ENCODE measurements around the gene ROBO1.

Gene ROBO1

GRCh38 chr3:78621061-78621716, 1146.6 kb downstream of the ROBO1 start:
- H3K4me2 ChIP-seq (ENCODE audit: low read depth, low read length, poor library complexity, severe bottlenecking): no peak overlapping the region
- no peaks in the 10 kb centered on the region for H3K79me2 ChIP-seq (ENCODE audit: insufficient read depth, low read length)
- no peaks in the 10 kb centered on the region for H3F3A ChIP-seq (ENCODE audit: insufficient read depth)
- no peak overlapping the region for H3K9ac ChIP-seq (ENCODE audit: low read length)
- no peak overlapping the region for H3K27ac ChIP-seq (ENCODE audit: low read depth, low read length)
- H3K9me3 ChIP-seq (ENCODE audit: insufficient read depth, low read length): no peaks in the 10 kb centered on the region
- H2AFZ ChIP-seq (ENCODE audit: low read depth, low read length, severe bottlenecking): no peak overlapping the region
- no peaks in the 10 kb centered on the region; the same call in 1 of the 2 replicates for H3K36me3 ChIP-seq (ENCODE audit: low read length)
- TF ChIP-seq, protein P1, sequence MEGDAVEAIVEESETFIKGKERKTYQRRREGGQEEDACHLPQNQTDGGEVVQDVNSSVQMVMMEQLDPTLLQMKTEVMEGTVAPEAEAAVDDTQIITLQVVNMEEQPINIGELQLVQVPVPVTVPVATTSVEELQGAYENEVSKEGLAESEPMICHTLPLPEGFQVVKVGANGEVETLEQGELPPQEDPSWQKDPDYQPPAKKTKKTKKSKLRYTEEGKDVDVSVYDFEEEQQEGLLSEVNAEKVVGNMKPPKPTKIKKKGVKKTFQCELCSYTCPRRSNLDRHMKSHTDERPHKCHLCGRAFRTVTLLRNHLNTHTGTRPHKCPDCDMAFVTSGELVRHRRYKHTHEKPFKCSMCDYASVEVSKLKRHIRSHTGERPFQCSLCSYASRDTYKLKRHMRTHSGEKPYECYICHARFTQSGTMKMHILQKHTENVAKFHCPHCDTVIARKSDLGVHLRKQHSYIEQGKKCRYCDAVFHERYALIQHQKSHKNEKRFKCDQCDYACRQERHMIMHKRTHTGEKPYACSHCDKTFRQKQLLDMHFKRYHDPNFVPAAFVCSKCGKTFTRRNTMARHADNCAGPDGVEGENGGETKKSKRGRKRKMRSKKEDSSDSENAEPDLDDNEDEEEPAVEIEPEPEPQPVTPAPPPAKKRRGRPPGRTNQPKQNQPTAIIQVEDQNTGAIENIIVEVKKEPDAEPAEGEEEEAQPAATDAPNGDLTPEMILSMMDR (IDR thresholded peaks at IDR 0.05; ENCODE audit: insufficient read depth, low read length, poor library complexity, severe bottlenecking): no peak
- no peak for TF ChIP-seq EZH2phosphoT487 (conservative IDR thresholded peaks at IDR 0.05; ENCODE audit: low read length)
- H3K4me3 ChIP-seq (ENCODE audit: insufficient read depth, low read length, poor library complexity, severe bottlenecking): no peak overlapping the region
- H4K20me1 ChIP-seq (ENCODE audit: low read depth, low read length): no peaks in the 10 kb centered on the region
- H3K9me2 ChIP-seq (replicated peaks; ENCODE audit: insufficient read depth, low read length): no peaks in the 10 kb centered on the region
- H3K27me3 ChIP-seq (ENCODE audit: low read length): no peaks in the 10 kb centered on the region

GRCh38 chr3:78614486-78614885, 1153.3 kb downstream of the ROBO1 start:
- Histone ChIP-seq H4K20me1 (ENCODE audit: low read depth, low read length) (no peaks in the 10 kb centered on the region), H3K27me3 (ENCODE audit: low read length) (no peaks in the 10 kb centered on the region), H3F3A (ENCODE audit: insufficient read depth) (no peaks in the 10 kb centered on the region), H2AFZ (ENCODE audit: low read depth, low read length, severe bottlenecking) (no peak overlapping the region), H3K79me2 (ENCODE audit: insufficient read depth, low read length) (no peaks in the 10 kb centered on the region), H3K9ac (ENCODE audit: low read length) (no peak overlapping the region), H3K27ac (ENCODE audit: low read depth, low read length) (no peak overlapping the region), H3K4me2 (ENCODE audit: low read depth, low read length, poor library complexity, severe bottlenecking) (no peak overlapping the region), H3K9me2 (replicated peaks; ENCODE audit: insufficient read depth, low read length) (no peaks in the 10 kb centered on the region), H3K36me3 (ENCODE audit: low read length) (no peaks in the 10 kb centered on the region; the same call in 1 of the 2 replicates), H3K9me3 (ENCODE audit: insufficient read depth, low read length) (no peaks in the 10 kb centered on the region), H3K4me3 (ENCODE audit: insufficient read depth, low read length, poor library complexity, severe bottlenecking) (no peak overlapping the region)
- TF ChIP-seq, protein P1 (IDR thresholded peaks at IDR 0.05; ENCODE audit: insufficient read depth, low read length, poor library complexity, severe bottlenecking): no peak
- TF ChIP-seq EZH2phosphoT487 (conservative IDR thresholded peaks at IDR 0.05; ENCODE audit: low read length): no peak

DNA sequence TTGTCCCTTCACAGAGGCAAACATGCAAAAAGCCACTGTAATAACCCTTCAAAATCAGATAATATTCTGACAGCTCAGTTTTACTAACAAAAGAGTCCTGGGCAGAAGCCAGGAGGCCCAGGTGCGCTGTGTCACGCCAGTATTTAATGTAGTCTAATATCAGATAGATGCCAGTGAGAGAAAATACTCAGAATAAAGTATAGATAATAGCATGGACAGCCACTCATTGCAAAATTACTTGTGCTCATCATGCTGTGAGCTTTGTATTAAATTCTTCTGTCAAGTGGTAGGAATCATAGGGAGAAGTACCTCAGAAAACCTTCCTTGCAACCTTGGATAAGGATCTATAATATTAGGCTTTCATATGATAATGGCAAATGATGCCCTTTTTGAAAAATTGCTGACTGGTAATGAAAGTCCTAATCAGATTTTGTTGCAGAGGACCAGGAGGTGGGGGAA, 1154.3 kb downstream of the ROBO1 start:
- Histone ChIP-seq H3K36me3 (ENCODE audit: low read length) (no peaks in the 10 kb centered on the region; the same call in 1 of the 2 replicates), H3K9me3 (ENCODE audit: insufficient read depth, low read length) (no peaks in the 10 kb centered on the region), H3F3A (ENCODE audit: insufficient read depth) (no peaks in the 10 kb centered on the region), H4K20me1 (ENCODE audit: low read depth, low read length) (no peaks in the 10 kb centered on the region), H2AFZ (ENCODE audit: low read depth, low read length, severe bottlenecking) (no peak overlapping the region), H3K27ac (ENCODE audit: low read depth, low read length) (no peak overlapping the region), H3K4me2 (ENCODE audit: low read depth, low read length, poor library complexity, severe bottlenecking) (no peak overlapping the region), H3K79me2 (ENCODE audit: insufficient read depth, low read length) (no peaks in the 10 kb centered on the region), H3K9me2 (replicated peaks; ENCODE audit: insufficient read depth, low read length) (no peaks in the 10 kb centered on the region), H3K4me3 (ENCODE audit: insufficient read depth, low read length, poor library complexity, severe bottlenecking) (no peak overlapping the region), H3K27me3 (ENCODE audit: low read length) (no peaks in the 10 kb centered on the region), H3K9ac (ENCODE audit: low read length) (no peak overlapping the region)
- no peak for TF ChIP-seq EZH2phosphoT487 (conservative IDR thresholded peaks at IDR 0.05; ENCODE audit: low read length)
- TF ChIP-seq, protein P1 (IDR thresholded peaks at IDR 0.05; ENCODE audit: insufficient read depth, low read length, poor library complexity, severe bottlenecking): no peak
